IPS-NIHi7 (cell line): Measurements from ENCODE around the gene GADL1.

Experiments
- DNase-seq: peaks from one replicate; pipeline ENCODE4 v3.0.0; 2012; ENCODE audit warnings: mixed read lengths; ENCODE audit errors: extremely low spot score

Gene GADL1

GRCh38 chr3:30724863-30725262, 169.6 kb downstream of the GADL1 start:
- no peak for DNase-seq

- DNase-seq = no peak
Measured at GRCh38 chr3:30723211-30723610, 171.2 kb downstream of the GADL1 start.

GRCh38 chr3:30721314-30721634, 173.2 kb downstream of the GADL1 start:
- DNase-seq = no peak

- DNase-seq = no peak
Measured at GRCh38 chr3:30720586-30721313, 173.7 kb downstream of the GADL1 start.

- no peak for DNase-seq
Measured at GRCh38 chr3:30719536-30719935, 174.9 kb downstream of the GADL1 start.

- no peak for DNase-seq
Measured at GRCh38 chr3:30713885-30714503, 180.5 kb downstream of the GADL1 start.

DNA sequence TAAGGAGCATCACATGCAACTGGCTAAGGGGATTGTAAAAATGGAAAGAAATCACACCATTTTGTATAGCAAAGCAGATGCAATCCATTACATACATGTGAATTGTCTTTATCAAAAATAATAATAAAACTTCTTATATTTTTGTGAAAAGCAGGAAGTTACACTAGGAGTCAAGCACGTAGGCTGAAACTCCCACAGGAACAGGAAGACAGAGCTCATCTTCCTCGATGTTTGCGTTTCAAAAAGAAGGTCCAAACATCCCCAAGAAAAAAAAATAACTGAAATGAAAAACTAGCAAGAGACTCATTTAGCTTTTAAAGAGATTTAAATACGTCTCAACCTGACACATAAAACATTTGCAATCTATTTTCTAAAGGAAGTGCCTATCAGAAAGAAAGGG, 181.5 kb downstream of the GADL1 start:
- DNase-seq = no peak

GRCh38 chr3:30711867-30712266, 182.6 kb downstream of the GADL1 start:
- DNase-seq = no peak

- DNase-seq = no peak
Measured at GRCh38 chr3:30711151-30711550, 183.3 kb downstream of the GADL1 start.

DNA sequence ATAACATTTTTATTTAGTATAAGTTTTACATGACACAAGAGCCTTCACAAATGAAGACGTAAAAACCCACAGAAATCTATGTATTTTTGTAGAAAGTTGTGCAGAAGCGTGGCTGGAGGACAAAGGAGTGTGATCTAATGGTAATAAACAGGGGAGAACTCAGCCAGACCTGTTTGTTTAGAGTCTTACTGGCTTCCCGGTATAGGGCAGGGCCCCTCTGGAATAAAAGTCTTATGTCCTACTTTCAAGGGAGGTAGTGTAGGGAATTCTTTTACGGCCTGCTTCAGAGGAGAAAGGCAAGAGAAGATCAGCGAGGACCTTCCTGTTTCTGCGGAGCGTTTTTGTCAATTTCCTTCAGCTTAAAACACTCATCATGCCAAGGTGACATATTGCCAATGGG, 184.4 kb downstream of the GADL1 start:
- DNase-seq = no peak

DNA sequence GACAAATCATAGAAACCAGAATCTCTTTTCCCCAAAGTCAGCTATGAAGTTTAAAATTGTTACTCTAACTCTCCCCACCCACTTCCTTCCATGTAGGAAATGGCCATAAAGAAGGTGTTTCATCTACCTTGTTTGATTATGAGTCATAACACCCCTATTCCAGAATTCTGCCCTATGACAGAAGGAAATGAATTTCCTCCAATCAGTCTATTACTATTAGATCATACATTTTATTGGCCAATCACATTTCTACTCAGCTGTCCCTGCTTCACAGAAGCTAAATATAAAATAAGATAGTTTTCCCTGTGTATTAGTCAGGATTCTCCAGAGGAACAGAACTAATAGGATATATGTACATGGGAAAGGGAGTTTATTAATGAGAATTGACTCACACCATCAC, 186.0 kb downstream of the GADL1 start:
- DNase-seq = no peak

DNA sequence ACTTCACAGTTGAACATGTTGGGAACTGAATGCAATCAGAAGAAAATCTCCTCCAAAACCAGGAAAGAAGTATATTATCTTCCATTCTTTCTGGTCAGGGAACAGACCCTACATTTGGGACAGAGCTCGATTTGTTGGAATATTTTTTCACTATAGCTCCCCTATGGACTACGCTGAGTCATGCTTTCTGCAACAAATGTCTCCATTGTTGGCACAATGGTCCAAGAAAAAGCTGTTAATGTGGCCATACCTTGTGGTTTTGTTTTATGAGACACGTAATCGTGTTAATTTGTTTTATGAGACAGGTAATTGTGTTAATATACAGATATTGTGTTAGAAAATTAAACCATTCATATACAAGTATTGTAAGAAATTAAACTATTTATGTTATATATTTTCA, 186.6 kb downstream of the GADL1 start:
- no peak for DNase-seq

DNA sequence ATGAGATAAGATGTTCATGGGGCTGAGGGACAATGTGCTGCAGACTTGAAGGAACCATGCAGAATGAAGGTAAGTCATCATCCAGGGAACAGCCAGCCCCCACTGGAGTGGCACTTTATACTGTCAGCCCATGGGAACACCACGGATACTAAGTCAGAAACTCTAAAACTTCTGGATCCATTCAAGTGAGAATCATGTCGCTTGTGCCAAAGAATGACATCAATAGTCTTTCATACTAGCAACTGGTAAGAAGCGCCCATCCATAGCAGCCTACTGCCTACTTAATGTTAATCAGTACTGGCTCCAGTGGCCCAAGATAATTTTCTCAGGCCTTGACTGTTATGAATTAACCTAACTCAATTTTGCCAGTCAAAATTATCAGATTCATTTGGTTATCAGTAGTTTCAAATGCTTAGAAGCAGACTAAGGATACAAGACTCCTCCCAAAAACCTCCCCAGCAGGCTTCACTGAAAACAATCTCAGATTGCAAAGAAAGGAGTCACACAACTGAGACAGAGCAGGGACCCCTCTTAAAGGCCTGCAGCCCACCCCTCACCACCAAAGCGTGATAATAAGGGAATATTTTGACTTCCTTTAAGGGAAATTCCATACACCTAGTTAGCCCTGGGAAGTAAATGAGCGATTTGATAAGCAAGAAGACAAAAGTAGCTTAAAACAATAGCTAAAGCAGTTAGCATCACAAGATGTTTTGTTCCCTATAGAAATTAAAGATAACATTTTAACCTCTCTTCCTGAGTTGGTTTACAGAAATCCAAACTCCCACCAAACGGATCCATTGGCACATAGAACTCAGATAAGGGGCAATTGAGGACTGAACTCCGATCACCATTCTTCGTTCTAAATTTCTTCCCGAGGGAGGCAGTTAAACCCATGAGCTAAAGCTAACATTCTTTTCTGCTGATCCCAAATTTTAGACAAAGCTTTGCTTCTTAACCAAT, 189.2 kb downstream of the GADL1 start:
- DNase-seq = no peak

DNA sequence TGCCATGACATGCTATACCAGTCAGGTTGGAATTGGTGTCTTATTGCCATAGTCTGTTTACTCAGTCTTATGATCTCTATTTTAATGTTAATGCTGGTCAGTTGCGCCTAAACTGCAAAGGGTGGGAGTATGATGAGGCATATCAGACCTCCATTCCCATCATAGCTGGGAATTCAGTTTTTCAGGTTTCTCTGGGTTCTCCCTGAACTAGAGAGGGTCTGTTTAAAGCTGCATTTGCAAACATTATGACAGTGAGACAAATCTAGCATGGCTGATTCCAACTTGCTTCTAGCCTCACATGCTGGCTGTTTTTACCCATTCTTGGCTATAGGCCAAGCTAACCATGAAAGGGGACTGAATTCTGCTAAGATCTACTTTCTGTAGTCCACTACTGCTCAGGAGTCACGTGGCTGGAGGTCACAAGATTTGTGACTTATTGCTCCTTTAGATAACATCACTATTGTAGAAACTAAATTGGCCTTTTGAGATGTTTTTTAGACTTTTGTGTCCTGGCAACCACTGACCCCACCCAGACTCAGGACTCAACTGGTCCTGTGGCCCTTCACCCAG, 191.5 kb downstream of the GADL1 start:
- no peak for DNase-seq

DNA sequence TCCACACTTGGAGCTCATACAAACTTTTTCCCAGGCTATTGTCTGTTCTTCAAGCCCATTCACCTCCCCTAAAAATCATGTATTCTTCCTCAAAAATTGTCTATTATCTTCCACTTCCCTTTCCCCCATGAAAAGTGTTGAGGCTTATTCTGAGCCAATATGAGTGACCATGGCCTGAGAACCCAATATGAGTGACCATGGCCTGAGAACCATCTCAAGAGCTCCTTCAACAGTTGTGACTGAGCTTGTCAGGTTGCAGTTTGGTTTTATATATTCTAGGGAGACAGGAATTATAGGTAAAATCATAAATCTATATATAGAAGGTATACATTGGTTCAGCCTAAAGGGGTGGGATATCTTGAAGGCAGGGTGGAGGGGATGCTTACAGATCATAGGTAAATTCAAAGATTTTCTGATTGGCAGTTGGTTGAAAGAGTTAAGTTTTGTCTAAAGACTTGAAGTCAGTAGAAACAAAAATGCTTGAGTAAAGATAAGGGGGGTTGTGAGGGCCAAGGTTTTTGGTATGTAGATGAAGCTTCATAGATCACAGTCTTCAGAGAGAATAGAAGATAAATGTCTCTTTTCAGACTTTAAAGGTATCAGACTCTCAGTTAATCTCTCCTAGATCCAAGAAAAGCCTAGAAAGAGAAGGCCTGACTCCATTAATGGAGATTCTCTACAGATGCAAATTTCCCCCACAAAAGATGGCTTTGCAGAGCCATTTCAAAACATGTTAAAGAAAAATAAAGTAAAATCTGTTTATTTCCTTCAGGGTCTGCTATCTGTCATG, 192.2 kb downstream of the GADL1 start:
- DNase-seq = no peak

- DNase-seq = no peak
Measured at GRCh38 chr3:30700702-30701321, 193.6 kb downstream of the GADL1 start.

DNA sequence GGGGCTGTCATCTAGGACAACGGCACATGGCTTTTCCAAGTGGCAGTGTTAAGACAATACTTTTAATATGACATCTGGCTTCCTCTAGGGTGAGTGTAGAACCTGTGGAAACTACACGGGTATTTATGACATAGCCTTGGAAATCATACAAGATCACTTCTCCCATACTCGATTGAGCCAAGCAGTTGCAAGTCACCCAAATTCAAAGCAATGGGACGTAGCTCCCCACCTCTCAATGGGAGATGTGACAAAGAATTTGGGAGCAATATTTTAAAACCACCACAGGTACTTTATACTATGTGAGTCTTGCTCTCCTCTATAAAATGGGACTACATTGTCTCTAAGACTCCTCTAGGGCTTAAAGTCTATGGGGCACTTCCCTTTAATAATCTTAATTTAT, 194.5 kb downstream of the GADL1 start:
- DNase-seq = no peak

- no peak for DNase-seq
Measured at GRCh38 chr3:30698549-30698948, 195.9 kb downstream of the GADL1 start.

DNA sequence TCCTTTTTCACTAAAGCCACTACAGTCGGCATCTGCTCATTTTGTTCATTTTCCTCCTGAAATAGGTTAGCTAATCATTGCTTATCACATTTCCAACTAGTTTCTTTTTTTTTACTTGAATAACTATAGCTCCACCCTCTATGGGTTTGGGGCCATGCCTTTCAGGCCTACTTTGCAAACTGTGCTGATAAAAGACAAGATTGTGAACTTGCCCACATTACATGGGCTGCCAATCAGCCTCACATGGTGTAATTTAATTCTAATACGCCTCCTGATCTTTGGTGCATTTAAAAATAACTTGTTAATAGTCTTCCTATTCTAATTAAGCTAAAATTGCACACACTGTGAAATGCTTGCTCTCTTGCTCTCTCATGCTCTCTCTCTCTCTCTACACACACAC, 197.6 kb downstream of the GADL1 start:
- DNase-seq = no peak

- DNase-seq = no peak
Measured at GRCh38 chr3:30696403-30696819, 198.1 kb downstream of the GADL1 start.
